Measurements from ENCODE around the gene DAP3.
"Not testable (repeated sequence)": the region's sequence is repeated elsewhere in the genome, so short reads cannot be mapped to it uniquely, and the experiment has no call there.

Gene DAP3

DNA sequence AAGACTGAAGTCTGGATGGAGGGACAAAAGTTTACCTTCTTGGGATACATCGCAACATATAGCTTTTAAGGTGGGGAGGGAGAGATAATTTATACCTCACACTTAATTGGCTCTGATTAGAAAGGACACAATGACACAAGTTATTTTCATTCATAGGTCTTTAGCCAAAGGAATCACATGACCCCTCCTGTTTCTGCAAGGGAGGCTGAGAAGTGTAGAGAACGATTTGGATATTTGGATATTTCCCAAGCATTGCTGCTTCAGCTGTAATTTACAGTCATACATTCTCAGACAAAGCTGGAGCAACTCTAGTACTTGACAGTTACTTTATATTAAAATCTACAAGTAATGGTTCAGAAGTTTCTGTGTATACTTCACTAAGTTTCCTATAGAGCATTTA is 24.2 kb downstream of the DAP3 start:
- H3K79me2 ChIP-seq (ENCODE audit: insufficient read depth, low read length): peaks cover 47% of the 10 kb centered on the region
- H3K9me3 ChIP-seq (ENCODE audit: insufficient read depth, low read length, severe bottlenecking): no peaks in the 10 kb centered on the region
- H3K4me3 ChIP-seq (ENCODE audit: low read depth in 1 of 2, low read length in 2 of 2): no peak overlapping the region
- H3K9ac ChIP-seq (ENCODE audit: low read depth, low read length): no peak overlapping the region
- no peak overlapping the region for H3K27ac ChIP-seq (ENCODE audit: low read length)
- ATAC-seq (ENCODE audit: insufficient read depth, low read depth): no peak
- H4K20me1 ChIP-seq (ENCODE audit: insufficient read depth, low read length): peaks cover 5% of the 10 kb centered on the region; the same call in 1 of the 2 replicates
- H2AFZ ChIP-seq (ENCODE audit: low read depth, low read length): no peak overlapping the region
- no peak overlapping the region for H3K4me2 ChIP-seq (ENCODE audit: insufficient read depth, low read length)
- no peak for DNase-seq
- no peaks in the 10 kb centered on the region for H3K27me3 ChIP-seq (ENCODE audit: insufficient read depth, low read length, poor library complexity)
- no peaks in the 10 kb centered on the region for H3K4me1 ChIP-seq (ENCODE audit: insufficient read depth, low read length)
- H3K36me3 ChIP-seq (ENCODE audit: insufficient read depth, low read length): peaks cover 54% of the 10 kb centered on the region
- TF ChIP-seq EZH2 (IDR thresholded peaks at IDR 0.05; ENCODE audit: borderline replicate concordance, low read depth, low read length, severe bottlenecking): no peak
- TF ChIP-seq, protein P1, sequence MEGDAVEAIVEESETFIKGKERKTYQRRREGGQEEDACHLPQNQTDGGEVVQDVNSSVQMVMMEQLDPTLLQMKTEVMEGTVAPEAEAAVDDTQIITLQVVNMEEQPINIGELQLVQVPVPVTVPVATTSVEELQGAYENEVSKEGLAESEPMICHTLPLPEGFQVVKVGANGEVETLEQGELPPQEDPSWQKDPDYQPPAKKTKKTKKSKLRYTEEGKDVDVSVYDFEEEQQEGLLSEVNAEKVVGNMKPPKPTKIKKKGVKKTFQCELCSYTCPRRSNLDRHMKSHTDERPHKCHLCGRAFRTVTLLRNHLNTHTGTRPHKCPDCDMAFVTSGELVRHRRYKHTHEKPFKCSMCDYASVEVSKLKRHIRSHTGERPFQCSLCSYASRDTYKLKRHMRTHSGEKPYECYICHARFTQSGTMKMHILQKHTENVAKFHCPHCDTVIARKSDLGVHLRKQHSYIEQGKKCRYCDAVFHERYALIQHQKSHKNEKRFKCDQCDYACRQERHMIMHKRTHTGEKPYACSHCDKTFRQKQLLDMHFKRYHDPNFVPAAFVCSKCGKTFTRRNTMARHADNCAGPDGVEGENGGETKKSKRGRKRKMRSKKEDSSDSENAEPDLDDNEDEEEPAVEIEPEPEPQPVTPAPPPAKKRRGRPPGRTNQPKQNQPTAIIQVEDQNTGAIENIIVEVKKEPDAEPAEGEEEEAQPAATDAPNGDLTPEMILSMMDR (IDR thresholded peaks at IDR 0.05; ENCODE audit: borderline replicate concordance, extremely low read depth, low read length, poor library complexity, severe bottlenecking): no peak

DNA sequence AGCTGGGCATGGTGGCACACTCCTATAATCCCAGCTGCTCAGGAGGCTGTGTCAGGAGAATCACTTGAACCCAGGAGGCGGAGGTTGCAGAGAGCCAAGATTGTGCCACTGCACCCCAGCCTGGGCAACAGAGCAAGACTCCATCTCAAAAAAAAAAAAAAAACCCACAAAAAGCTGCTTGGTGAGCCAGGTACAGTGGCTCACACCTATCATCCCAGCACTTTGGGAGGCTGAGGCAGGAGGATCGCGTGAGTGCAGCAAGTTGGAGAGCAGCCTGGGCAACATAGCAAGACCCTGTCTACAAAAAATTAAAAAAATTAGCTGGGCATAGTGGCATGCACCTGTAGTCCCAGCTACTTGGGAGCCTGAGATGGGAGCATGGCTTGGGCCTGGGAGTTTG is 26.2 kb downstream of the DAP3 start:
- H3K4me2 ChIP-seq (ENCODE audit: insufficient read depth, low read length); ATAC-seq (ENCODE audit: insufficient read depth, low read depth); DNase-seq; H4K20me1 ChIP-seq (ENCODE audit: insufficient read depth, low read length); H3K27ac ChIP-seq (ENCODE audit: low read length); H2AFZ ChIP-seq (ENCODE audit: low read depth, low read length); H3K4me1 ChIP-seq (ENCODE audit: insufficient read depth, low read length); H3K9ac ChIP-seq (ENCODE audit: low read depth, low read length); H3K9me3 ChIP-seq (ENCODE audit: insufficient read depth, low read length, severe bottlenecking); H3K4me3 ChIP-seq (ENCODE audit: low read depth in 1 of 2, low read length in 2 of 2); H3K27me3 ChIP-seq (ENCODE audit: insufficient read depth, low read length, poor library complexity): not testable (repeated sequence)
- Histone ChIP-seq H3K36me3 (ENCODE audit: insufficient read depth, low read length) (peaks cover 55% of the 10 kb centered on the region), H3K79me2 (ENCODE audit: insufficient read depth, low read length) (peaks cover 30% of the 10 kb centered on the region)

DNA sequence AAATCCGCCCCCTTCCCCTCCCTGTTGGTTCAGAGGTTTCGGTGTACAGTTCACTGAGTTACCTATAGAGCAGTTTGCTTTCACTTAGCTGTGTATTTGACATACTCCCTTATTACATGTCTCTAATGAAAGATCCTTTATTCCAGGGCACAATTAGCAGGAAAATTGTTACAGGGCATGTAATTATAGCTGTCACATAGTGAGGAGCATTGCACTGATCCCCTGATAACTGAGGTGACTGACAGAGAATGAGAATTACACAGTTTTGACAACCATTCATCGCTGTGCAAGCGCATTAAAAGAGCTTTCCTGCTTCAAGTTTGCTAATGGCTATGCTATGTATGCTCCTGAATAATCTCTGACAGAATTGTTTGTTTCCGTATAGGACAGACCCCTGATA is 26.9 kb downstream of the DAP3 start:
- no peak overlapping the region for H3K4me2 ChIP-seq (ENCODE audit: insufficient read depth, low read length)
- no peaks in the 10 kb centered on the region for H3K4me1 ChIP-seq (ENCODE audit: insufficient read depth, low read length)
- H3K27ac ChIP-seq (ENCODE audit: low read length): no peak overlapping the region
- peaks cover 28% of the 10 kb centered on the region for H3K79me2 ChIP-seq (ENCODE audit: insufficient read depth, low read length)
- DNase-seq (no peak), ATAC-seq (ENCODE audit: insufficient read depth, low read depth) (no peak)
- H3K9ac ChIP-seq (ENCODE audit: low read depth, low read length): no peak overlapping the region
- no peak overlapping the region for H2AFZ ChIP-seq (ENCODE audit: low read depth, low read length)
- no peak for TF ChIP-seq EZH2 (IDR thresholded peaks at IDR 0.05; ENCODE audit: borderline replicate concordance, low read depth, low read length, severe bottlenecking)
- TF ChIP-seq, protein P1 (IDR thresholded peaks at IDR 0.05; ENCODE audit: borderline replicate concordance, extremely low read depth, low read length, poor library complexity, severe bottlenecking): no peak
- H3K9me3 ChIP-seq (ENCODE audit: insufficient read depth, low read length, severe bottlenecking): no peaks in the 10 kb centered on the region
- H4K20me1 ChIP-seq (ENCODE audit: insufficient read depth, low read length): 0 out of 2 replicates have a peak, but pooled peaks cover 3% of the 10 kb centered on the region
- H3K36me3 ChIP-seq (ENCODE audit: insufficient read depth, low read length): peaks cover 57% of the 10 kb centered on the region
- no peaks in the 10 kb centered on the region for H3K27me3 ChIP-seq (ENCODE audit: insufficient read depth, low read length, poor library complexity)
- H3K4me3 ChIP-seq (ENCODE audit: low read depth in 1 of 2, low read length in 2 of 2): no peak overlapping the region

DNA sequence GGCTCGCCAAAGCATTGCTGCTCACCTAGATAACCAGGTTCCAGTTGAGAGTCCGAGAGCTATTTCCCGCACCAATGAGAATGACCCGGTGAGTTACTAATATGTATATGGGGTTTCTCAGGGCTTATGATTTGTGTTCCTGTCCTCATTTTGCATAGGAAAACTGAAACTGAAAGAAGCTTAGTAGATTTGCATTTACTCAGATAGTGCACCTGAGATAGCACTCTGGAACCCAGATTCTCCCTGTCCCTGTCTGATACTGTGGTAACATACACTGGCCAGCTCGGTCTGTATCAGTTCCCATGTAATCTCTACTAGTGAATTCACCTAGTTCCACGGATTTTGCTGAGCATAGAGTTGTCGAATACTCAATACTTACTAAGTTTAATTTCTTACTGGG is 28.1 kb downstream of the DAP3 start:
- TF ChIP-seq, protein P1 (IDR thresholded peaks at IDR 0.05; ENCODE audit: borderline replicate concordance, extremely low read depth, low read length, poor library complexity, severe bottlenecking): no peak
- TF ChIP-seq EZH2 (IDR thresholded peaks at IDR 0.05; ENCODE audit: borderline replicate concordance, low read depth, low read length, severe bottlenecking): no peak
- Histone ChIP-seq H3K4me1 (ENCODE audit: insufficient read depth, low read length) (no peaks in the 10 kb centered on the region), H3K27me3 (ENCODE audit: insufficient read depth, low read length, poor library complexity) (no peaks in the 10 kb centered on the region), H3K4me2 (ENCODE audit: insufficient read depth, low read length) (no peak overlapping the region), H4K20me1 (ENCODE audit: insufficient read depth, low read length) (0 out of 2 replicates have a peak, but pooled peaks cover 3% of the 10 kb centered on the region), H3K4me3 (ENCODE audit: low read depth in 1 of 2, low read length in 2 of 2) (no peak overlapping the region), H3K9ac (ENCODE audit: low read depth, low read length) (no peak overlapping the region), H3K9me3 (ENCODE audit: insufficient read depth, low read length, severe bottlenecking) (no peaks in the 10 kb centered on the region), H3K27ac (ENCODE audit: low read length) (no peak overlapping the region), H2AFZ (ENCODE audit: low read depth, low read length) (no peak overlapping the region), H3K79me2 (ENCODE audit: insufficient read depth, low read length) (peaks cover 27% of the 10 kb centered on the region), H3K36me3 (ENCODE audit: insufficient read depth, low read length) (peaks cover 61% of the 10 kb centered on the region)
- no peak for DNase-seq
- no peak for ATAC-seq (ENCODE audit: insufficient read depth, low read depth)

DNA sequence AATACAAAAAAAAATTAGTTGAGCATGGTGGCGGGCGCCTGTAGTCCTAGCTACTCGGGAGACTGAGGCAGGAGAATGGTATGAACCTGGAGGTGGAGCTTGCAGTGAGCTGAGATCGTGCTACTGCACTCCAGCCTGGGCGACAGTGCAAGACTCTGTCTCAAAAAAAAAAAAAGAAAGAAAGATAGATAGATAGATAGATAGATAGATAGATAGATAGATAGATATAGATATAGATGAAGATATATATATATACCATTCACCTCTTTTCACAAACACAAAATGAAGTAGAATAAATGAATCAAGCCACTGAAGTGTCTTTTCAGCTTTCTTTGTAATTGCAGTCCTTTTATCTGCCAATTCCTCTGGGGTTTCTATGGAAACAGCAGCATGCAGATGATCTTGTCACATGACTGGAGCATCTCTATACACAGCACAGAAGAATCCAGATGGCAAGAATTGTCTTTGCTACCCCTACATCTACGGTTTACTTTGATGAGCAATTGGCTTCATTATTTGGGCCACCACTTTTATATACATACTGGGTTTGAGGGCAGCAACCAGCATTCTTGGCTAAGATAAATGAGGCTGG is 29.7 kb downstream of the DAP3 start:
- not testable (repeated sequence) for H3K4me2 ChIP-seq (ENCODE audit: insufficient read depth, low read length); H3K4me1 ChIP-seq (ENCODE audit: insufficient read depth, low read length); H2AFZ ChIP-seq (ENCODE audit: low read depth, low read length); H3K27me3 ChIP-seq (ENCODE audit: insufficient read depth, low read length, poor library complexity); H3K9ac ChIP-seq (ENCODE audit: low read depth, low read length); H3K27ac ChIP-seq (ENCODE audit: low read length); H3K4me3 ChIP-seq (ENCODE audit: low read depth in 1 of 2, low read length in 2 of 2); H4K20me1 ChIP-seq (ENCODE audit: insufficient read depth, low read length); DNase-seq; H3K9me3 ChIP-seq (ENCODE audit: insufficient read depth, low read length, severe bottlenecking); ATAC-seq (ENCODE audit: insufficient read depth, low read depth)
- H3K36me3 ChIP-seq (ENCODE audit: insufficient read depth, low read length): peaks cover 56% of the 10 kb centered on the region
- peaks cover 25% of the 10 kb centered on the region for H3K79me2 ChIP-seq (ENCODE audit: insufficient read depth, low read length)

Data from DND-41 (cell line).